HG02840 (cell line): ENCODE measurements around the gene MEF2C.
A peak's percentile ranks its signal among the peaks of the same experiment; 100 is the strongest.
"Not testable (repeated sequence)": the region's sequence is repeated elsewhere in the genome, so short reads cannot be mapped to it uniquely, and the experiment has no call there.

Source experiments
- ATAC-seq: cut with Tn5 transposase; IDR thresholded peaks from one replicate; pipeline ENCODE4 v1.9.1; 2021; ENCODE audit warnings: mild to moderate bottlenecking, moderate library complexity, moderate number of reproducible peaks; ENCODE audit not compliant: unreplicated experiment, low FRiP score

The MEF2C gene

DNA sequence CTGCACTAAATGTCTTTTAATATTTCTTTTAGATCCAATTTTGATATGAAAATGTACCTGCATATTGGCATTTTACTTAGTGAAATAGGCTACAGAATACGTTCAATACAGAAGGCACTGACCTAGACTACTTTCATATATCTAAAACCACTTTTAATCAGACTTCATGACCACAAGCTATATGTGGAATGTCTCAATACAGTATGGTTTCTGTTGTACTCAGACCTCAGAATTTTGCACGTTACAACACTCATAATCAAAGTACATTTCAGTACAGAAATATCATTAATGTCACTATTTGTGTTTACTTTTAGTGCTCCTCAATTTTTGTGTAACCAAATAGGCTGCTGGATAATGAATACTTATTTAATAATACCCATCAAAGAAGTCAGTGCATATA lies 74.8 kb downstream of the MEF2C start:
- ATAC-seq: peak; percentile 58

DNA sequence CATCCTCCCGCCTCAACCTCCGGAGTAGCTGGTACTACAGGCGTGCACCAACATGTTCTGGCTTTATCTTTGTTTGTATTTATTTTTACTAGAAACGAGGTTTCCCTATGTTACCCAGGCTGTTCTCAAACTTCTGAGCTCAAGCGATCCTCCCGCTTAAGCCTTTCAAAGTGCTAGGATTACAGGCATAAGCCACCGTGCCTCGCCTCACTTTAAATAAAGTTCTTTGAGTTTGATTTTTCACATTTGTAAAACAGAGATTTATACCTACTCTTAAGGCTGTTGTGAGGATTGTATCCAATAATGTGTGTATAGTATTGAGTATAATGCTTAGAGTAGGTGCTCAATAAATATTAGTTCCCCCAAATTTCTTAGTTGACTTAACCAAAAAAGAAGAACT lies 75.7 kb downstream of the MEF2C start:
- no peak for ATAC-seq

DNA sequence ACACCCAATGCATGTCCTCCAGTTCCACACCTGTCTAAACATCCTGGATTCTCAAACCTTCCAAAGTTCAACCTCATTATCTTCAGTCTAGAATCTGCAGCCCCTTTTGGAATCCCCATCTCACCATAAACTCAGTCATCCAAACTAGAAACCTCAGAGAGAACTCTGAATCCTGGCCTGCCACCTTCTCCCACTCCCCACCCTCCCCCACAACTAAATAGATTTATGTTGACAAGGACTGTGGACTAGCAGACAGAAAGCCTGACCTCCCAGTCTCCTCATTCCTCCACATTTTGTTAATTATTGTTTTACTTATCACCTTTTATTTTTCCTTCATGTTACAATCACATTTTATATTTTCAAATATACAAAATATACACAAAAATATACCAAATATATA lies 76.6 kb downstream of the MEF2C start:
- ATAC-seq: no peak

DNA sequence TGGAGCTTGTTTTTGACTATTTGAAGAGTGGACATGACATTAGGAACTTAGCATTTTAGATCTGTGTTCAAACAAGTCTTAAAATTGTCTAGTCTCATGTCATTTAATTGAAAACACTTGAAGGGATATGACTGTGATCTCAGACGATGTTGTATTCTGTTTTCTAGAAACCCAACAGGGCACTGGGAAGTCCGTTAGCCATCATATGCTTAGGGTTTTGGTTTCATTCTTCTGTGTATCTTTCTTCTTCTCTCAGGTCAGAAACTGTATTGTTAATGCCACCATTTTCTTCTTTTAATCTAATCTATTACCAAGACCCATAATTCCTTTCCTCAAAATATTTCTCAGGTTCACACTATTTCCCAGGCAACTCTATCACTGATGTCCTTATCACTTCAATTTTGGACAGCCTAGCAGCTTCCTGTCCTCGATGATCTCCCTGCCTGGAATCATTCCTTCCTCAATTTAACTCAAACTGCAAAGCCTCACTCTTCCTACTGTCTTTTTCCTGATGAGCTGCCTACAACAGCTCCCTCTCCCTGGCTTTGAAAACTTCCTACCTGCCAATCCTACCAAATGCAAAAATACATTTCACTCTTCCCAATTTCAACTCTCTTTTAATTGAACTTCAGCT lies 77.7 kb downstream of the MEF2C start:
- ATAC-seq: no peak

DNA sequence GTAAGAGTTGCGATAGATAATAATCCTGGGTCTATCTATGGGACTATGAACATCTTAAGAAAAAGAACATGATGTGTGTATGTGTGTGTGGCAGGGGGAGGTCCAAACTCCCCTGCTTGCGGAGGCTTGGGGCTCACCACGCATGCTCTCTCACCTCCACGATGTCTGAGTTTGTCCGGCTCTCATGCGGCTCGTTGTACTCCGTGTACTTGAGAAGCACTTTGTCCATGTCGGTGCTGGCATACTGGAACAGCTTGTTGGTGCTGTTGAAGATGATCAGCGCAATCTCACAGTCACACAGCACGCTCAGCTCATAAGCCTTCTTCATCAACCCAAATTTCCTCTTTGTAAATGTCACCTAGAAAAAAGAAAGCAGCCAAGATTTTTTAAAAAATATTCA lies 78.5 kb downstream of the MEF2C start:
- ATAC-seq: no peak

DNA sequence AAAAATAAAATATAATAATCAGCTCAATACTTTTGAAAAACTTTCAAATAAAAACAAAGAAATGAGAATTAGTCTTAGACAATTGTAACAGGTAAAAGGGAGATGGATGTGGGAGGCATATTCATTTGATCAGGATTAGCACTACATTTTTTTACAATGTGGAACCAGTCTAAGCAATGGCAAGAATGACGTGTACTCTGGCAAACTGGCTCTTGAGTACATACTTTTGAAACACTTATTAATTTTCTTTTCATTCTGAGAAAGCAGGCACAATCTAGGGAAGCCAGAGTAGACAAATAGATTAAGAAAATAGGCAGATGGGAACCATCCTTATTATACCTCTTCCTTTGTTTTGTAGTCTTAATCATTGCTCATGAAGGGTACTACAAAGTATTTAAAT lies 79.7 kb downstream of the MEF2C start:
- no peak for ATAC-seq

DNA sequence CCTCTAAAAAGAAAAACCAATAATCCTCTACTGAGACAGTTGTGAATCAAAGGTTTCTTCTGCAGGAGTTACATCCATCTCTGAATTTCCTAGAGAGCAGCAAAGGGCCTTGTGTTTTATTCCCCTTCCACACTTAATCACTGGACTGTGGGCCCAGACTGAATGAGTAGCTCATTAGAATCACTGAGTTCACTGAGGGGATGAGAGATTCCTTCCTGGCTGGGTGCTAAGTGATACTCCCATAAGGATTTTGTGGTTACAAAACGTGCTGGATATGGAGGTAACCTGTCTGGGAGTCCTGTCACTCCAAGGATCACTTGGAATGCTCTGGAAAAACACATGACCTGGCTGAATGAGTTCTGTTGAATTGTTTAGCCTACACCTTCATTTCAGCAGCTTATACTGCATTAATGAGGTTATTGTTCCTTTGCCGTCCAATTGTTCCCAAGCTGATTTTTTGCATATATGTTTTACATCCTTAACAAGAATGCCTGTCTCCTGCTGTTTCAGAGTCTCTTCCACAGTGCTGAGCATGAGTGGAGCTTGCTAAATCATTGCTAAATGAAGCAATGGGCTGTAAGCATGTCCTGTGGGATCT lies 82.9 kb downstream of the MEF2C start:
- ATAC-seq: no peak

DNA sequence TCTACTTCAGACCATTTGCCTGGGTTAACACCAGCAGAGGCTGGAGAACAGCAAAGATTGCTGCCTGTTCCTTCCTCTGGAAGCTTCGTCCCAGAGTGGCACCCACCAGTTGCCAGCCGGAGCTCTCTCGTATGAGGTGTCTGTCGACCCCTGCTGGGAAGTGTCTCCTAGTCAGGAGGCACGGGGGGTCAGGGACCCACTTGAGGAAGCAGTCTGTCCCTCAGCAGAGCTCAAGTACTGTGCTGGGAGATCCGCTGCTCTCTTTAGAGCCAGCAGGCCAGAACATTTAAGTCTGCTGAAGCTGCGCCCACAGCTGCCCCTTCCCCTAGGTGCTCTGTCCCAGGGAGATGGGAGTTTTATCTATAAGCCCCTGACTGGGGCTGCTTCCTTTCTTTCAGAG lies 84.1 kb downstream of the MEF2C start:
- not testable (repeated sequence) for ATAC-seq

DNA sequence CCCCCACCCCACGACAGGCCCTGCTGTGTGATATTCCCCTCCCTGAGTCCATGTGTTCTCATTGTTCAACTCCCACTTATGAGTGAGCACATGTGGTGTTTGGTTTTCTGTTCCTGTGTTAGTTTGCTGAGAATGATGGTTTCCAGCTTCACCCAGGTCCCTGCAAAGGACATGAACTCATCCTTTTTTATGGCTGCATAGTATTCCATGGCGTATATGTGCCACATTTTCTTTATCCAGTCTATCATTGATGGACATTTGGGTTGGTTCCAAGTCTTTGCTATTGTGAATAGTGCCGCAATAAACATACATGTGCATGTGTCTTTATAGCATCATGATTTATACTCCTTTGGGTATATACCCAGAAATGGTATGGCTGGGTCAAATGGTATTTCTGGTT lies 89.2 kb downstream of the MEF2C start:
- ATAC-seq: not testable (repeated sequence)

DNA sequence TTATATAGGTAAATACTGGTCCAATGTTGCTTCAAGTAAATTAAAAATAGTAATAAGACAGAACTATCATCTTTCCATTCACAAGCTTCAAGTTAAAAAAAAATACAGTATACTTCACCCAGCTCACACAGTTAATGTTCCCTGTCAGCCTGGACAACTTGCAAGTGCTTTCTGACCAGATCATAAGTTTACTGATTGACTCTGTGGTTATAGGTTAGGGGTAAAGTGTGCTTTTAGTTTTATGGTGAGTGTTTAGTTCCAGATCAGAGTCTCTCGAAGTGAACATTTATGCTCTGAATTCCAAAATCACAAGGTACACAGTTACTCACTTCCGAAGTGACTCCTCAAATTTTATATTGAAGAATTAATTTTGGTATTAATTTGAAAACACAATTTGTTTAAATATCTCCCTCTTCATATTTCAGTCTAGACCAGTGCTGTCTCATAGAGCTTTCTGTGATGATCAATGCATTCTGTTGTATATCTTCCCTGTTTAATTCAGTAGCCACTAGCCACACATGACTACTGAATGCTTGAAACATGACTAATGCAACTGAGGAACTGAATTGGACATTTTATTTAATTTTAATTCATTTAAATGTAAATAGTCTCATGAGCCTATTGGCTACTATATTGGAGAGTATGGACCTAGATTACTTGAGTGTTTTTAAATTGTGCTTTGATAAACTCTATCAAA lies 90.7 kb downstream of the MEF2C start:
- ATAC-seq: peak; percentile 80

DNA sequence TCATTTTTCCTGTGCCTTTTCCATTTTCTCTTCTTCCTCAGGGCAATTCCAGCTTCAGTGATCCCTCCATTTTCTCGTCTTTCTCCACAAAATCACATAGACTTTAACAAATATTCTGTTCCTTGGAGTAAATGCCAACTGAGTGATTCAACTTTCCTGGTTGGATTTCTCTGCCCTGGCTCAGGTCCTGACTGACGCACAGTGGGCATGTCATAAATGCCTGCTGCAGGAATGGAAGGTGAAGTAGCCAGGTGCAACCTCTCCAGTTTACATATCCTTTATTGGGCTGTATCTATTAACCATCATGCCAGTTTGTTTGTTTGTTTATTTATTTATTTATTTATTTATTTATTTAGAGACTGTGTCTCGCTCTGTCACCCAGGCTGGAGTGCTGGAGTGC lies 95.1 kb downstream of the MEF2C start:
- ATAC-seq: no peak

DNA sequence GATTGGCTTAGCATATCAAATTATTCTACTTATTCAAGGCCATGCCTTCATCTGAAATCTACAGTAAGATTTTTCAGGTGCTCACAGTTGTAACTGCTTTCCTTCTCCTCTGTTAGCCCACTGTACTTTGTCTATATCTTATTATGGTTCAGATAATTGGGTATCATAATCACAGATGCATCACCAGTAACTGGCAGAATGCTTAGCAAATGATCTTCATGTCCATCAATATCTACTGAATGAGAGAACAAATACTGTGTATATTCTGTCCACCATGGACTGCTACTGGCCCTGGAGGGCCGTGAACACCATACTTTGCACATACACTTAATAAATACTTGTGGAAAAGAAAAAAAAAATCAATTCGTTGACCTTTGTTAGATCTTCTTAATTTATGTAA lies 96.2 kb downstream of the MEF2C start:
- no peak for ATAC-seq

DNA sequence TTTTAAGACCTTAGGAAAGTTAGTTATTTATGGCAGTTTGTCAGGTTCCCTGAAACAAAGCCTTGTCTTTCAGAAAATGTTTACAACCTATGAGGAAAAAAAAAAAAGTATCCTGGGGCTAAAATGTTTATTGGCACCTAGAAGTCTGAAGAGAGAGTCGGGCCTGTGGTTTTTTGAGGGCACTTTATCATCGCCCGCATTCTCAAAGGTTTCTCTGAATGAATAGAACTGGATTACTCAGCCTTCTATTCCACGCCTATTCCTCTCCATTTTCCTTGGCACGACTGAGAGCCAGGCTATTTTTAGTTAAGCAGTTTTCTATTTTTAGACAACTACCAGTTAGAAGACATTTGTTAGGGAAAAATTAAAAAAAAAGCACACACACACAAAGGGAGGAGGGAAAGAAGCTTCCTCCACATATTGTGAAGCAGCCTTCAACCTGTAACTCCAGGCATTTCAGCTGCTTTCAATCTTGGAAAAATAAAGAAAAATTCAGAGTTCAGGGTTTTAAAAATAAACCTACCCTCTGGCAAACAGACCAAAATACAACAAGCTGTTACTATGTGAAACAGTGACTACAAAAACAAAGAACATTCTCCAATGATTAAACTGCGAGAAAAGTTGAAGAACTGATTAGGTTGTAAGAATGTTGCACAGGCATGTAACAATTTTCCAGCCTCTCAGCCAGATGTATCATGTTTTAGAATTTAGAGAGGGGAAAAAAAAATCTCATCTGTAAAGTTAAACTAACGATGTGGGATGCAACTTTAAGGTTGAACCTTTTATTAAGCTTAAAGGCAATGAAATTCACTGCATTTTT lies 97.0 kb downstream of the MEF2C start:
- no peak for ATAC-seq

DNA sequence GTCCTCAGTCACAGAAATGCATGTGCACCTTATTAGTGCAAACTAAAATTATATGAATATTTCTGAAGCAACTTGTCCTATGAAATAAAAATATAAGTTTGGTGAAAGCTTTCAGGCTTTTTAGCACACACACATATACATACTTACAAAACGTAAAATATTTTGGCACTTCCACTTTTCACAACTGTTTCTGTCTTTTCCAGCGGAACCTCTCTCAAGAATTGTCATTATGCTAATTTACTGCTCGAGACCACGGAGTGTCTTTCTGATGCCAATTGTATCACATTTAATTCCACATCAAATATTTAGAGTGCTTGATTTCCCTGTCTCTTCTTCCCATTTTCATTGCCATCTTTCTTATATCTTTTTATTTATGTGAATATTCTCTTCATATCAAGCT lies 100.4 kb downstream of the MEF2C start:
- no peak for ATAC-seq

DNA sequence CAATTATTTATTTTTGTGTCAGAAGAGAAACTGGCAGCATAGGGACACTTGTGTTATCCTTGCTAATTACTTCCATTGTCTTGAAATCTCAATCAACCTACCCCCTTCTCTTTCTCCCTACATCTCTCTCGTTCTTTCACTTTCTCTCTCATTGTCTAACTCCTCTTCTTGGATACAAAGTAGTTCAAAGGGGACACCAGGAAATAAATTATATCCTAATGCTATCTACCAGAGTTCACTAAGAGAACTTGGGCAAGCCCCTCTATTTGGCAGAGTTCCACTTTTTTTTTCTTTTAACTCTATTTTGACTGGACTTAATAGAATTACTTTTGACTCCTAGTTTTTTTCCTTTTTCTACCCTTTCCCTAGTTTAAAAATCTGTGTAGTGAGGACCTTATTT lies 102.2 kb downstream of the MEF2C start:
- no peak for ATAC-seq

DNA sequence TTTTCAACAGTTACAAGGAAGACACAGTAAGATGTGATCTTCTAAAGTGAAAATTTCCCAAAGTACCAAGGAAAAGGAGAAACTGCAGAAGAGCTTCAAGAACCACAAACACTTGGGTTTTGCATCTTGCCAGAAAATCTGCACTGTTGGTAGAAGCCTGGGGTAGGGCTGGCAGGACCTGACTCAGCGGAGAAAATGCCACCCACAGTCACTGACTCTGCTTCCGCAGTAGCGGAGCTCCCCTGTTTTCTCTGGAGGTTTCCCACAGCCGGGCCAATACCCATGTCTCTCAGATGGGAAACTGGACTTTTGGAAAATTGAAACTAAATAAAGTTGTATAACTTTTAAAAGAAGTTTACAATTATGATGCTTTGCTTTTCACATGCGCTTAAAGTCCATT lies 104.2 kb downstream of the MEF2C start:
- no peak for ATAC-seq

DNA sequence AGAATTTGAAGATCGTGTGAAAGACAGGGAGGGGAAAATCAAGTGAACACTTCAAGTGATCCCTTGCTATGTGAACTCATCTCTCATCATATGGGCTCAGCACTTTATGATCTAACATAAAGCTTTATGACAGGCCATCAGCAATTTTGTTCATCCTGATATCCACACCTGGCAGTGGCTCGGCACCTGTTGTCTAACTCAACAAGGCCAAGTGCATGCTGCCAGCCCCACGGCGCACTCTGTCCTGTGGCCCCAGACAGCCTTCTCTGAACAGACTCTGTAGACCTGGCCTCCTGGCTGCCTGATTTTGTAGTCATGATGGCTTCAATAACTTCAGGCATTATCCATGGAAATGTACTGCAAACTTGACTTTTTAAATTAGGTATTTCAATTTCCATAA lies 106.3 kb downstream of the MEF2C start:
- ATAC-seq: no peak

DNA sequence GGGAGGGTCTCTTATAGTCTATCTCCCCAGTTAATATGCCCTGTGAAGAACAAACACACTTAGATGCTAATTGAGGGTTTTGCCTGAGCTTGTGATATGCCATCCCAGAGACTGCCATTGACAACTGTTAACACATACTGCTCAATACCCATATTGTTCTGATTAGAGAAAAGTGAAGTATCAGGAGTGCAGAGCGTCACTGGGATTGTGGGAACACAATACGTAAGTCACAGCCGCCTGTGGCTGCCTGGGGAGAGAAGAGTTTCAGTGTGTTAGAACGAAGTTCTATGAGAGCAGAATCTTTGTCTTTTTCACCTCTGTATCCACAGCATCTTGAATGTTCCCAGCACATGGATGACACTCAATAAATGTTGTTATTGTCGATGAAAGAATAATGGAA lies 110.2 kb downstream of the MEF2C start:
- no peak for ATAC-seq

DNA sequence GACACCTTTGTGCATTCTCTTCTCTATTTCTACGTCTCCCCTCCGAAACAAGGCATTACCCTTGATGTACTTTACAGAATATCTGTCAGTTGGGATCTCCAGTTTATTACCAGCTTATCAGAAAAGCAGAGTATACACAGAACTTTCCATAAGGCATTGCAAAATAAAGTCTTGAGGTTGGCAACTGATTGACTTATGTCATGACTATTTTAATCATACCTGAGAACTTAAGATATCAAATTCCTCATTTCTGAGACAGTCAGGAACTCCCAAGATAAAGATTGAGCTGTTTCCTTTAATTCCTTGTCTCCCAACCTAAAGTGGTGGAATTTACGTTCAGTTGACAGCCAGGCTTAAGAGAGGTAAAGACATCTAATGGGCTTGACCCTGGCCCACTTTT lies 110.9 kb downstream of the MEF2C start:
- no peak for ATAC-seq

DNA sequence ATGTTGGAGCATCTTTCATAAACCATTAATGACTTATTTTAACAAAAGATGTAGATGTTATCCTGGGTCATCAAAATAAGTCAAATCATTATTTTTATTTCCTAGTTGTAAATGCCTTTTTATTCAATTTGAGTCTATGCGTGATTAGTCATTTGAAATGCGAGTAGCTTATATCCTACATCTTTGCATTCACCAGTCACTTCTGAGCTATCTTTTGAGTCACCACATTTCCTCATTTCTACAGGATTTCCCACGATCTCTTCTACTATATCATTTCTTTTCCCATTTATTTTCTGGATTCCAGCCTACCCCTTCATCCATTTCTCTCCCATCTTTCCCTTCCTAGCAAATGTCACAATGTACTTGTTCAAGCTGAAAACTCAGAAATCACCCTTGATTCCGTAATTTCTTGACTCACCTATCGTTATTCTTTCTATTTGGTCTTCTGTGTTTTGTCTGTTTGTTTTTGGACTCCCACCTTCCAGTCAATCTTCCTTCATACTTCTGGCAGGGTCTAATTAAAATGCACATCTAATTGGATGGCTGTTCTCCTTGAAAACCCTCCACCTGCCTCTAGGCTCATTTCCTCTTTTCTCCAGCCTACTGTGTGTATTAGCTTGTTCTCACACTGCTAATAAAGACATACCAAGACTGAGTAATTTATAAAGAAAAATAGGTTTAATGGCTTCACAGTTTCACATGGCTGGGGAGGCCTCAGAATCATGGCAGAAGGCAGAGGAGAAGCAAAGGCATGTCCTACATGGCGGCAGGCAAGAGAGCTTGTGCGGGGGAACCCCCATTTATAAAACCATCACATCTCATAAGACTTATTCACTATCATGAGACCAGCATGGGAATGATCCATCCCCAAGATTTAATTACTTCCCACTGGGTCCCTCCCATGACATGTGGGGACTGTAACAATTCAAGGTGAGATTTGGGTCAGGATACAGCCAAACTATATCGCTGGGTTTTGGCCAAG lies 112.4 kb downstream of the MEF2C start:
- ATAC-seq: no peak
